NB4 (cell line): Measurements from ENCODE around the gene LCN1.
A peak's percentile ranks its signal among the peaks of the same experiment; 100 is the strongest.

Experiments
- DNase-seq: peaks from one replicate; pipeline ENCODE4 v3.0.0; 2010; ENCODE audit warnings: low read depth
- H3K4me3 ChIP-seq: one replicate; pipeline ENCODE4 v1.5.1; 2011; ENCODE audit warnings: mild to moderate bottlenecking, low read depth, low read length, moderate library complexity
- CTCF ChIP-seq: IDR thresholded peaks from one replicate; pipeline ENCODE4 v1.5.1; 2012; ENCODE audit warnings: low read depth, low read length
- MAX ChIP-seq: IDR thresholded peaks from 2 replicates; pipeline ENCODE4 v1.6.1; 2011; ENCODE audit warnings: low read depth, low read length
- MYC ChIP-seq: IDR thresholded peaks from 2 replicates; pipeline ENCODE4 v1.6.1; 2011; ENCODE audit warnings: low read depth, low read length
- POLR2A ChIP-seq: IDR thresholded peaks from 2 replicates; pipeline ENCODE4 v1.6.1; 2011; ENCODE audit warnings: mild to moderate bottlenecking; ENCODE audit not compliant: insufficient read length; ENCODE audit errors: extremely low read depth

Gene LCN1

GRCh38 chr9:135491764-135492163, 29.5 kb upstream of the LCN1 start:
- no peak overlapping the region for H3K4me3 ChIP-seq
- TF ChIP-seq POLR2A (no peak), MYC (no peak), CTCF (no peak), MAX (no peak)

GRCh38 chr9:135492886-135493669, 28.2 kb upstream of the LCN1 start:
- TF ChIP-seq CTCF (no peak), POLR2A (no peak)
- no peak for DNase-seq
- no peak overlapping the region for H3K4me3 ChIP-seq

More at GRCh38 chr9:135491764-135492163, 29.5 kb upstream of the LCN1 start:
- DNase-seq = no peak

- no peak for TF ChIP-seq MYC
- TF ChIP-seq POLR2A = no peak
- no peak for DNase-seq
These were observed 26.3 kb upstream of the LCN1 start for GRCh38 chr9:135494791-135495559.

GRCh38 chr9:135498381-135499126, 22.7 kb upstream of the LCN1 start:
- DNase-seq = no peak
- TF ChIP-seq MAX (no peak), CTCF (no peak), MYC (no peak), POLR2A (no peak)
- H3K4me3 ChIP-seq = no peak overlapping the region

More at GRCh38 chr9:135494791-135495559, 26.3 kb upstream of the LCN1 start:
- no peak overlapping the region for H3K4me3 ChIP-seq

- no peak overlapping the region for H3K4me3 ChIP-seq
- peak; percentile 73 for DNase-seq
- TF ChIP-seq CTCF (peak; percentile 1), POLR2A (no peak), MYC (no peak), MAX (peak; percentile 82)
These were observed 21.7 kb upstream of the LCN1 start for GRCh38 chr9:135499326-135500070.

GRCh38 chr9:135500071-135500524, 21.1 kb upstream of the LCN1 start:
- no peak for DNase-seq

More at GRCh38 chr9:135500071-135500524, 21.1 kb upstream of the LCN1 start:
- peak overlapping the region; percentile 37 for H3K4me3 ChIP-seq
- TF ChIP-seq MYC (no peak), POLR2A (no peak), CTCF (no peak), MAX (no peak)
